ENCODE measurements around the gene PRDM8.

- TF ChIP-seq POLR2AphosphoS5 (IDR thresholded peaks at IDR 0.05) (no peak), CTCF (IDR thresholded peaks at IDR 0.05) (no peak)
These were observed 25.1 kb upstream of the PRDM8 start for GRCh38 chr4:80172203-80172602.

Measured in breast epithelium (tissue), 3 donors.